SK-N-SH treated with all-trans-retinoic acid at 6 μM for 48 hours (cell line): ENCODE measurements around the gene DVL3.

ENCODE experiments used
- ARNTL ChIP-seq: fragments of 450-650 bp; formaldehyde crosslinking; IDR thresholded peaks from 2 replicates; pipeline ENCODE4 v1.5.0; 2020; ENCODE audit warnings: low read depth, mild to moderate bottlenecking, moderate library complexity, borderline replicate concordance
- TCF4 ChIP-seq: fragments of 250-450 bp; sonication (Bioruptor Pico); IDR thresholded peaks from 2 replicates; pipeline ENCODE4 v1.8.0; 2021; ENCODE audit warnings: mild to moderate bottlenecking, moderate library complexity, borderline replicate concordance
- ZFP30 ChIP-seq: fragments of 450-650 bp; formaldehyde crosslinking; IDR thresholded peaks from 2 replicates; pipeline ENCODE4 v1.5.0; 2022; ENCODE audit warnings: mild to moderate bottlenecking, moderate library complexity
- ZNF8 ChIP-seq: fragments of 450-650 bp; formaldehyde crosslinking; IDR thresholded peaks from 2 replicates; pipeline ENCODE4 v1.5.0; 2020; ENCODE audit warnings: mild to moderate bottlenecking, moderate library complexity
- TF ChIP-seq, protein P1 (sequence below): fragments of 250-450 bp; sonication (Bioruptor Pico); IDR thresholded peaks from 2 replicates; pipeline ENCODE4 v1.8.0; 2020; ENCODE audit warnings: mild to moderate bottlenecking, moderate library complexity, borderline replicate concordance
- TF ChIP-seq, protein P2 (sequence below): fragments of 250-450 bp; sonication (Bioruptor Pico); IDR thresholded peaks from 2 replicates; pipeline ENCODE4 v1.8.0; 2021; ENCODE audit warnings: low read depth, mild to moderate bottlenecking, moderate library complexity, borderline replicate concordance

DNA sequence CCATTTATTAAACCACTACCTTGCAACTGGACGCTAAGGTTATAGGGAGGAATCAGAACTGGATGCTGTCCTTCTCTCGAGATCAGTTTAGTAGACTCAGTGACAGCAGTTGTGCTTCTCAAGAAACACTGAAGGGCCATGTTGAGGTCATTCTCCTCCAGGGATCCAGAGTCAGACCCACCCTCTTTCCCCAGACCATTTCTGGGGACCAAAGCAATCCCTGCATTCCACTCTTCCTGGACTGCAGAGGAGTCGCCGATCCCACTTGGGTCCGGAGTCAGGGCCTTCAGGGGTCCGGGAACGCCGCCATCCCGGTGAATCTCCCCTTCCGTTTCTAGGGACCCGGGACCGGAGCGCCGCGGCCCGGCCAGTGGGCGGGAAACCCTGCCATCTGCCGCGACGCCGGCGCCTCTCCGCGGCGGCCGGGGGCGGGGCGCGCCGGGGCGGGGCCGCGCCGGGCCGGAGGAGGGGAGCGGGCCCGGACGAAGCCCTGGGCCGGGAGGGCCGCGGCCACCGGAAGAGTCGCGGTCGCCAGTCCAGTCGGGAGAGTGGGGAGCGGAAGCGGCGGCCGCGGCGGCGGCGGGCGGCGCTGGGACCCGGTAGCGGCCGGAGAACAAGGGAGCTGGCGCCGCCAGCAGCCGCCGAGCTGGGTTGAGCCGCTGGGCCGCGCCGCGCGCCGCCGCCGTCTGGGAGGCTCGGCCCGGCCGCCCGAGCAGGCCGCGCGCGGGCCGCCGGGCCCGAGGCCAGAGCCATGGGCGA is at the start of gene DVL3:
- TF ChIP-seq ARNTL (no peak), ZNF8 (CRISPR knock-in tag) (no peak), ZFP30 (CRISPR knock-in tag) (no peak), TCF4 (CRISPR knock-in tag) (no peak)
- TF ChIP-seq, protein P1, sequence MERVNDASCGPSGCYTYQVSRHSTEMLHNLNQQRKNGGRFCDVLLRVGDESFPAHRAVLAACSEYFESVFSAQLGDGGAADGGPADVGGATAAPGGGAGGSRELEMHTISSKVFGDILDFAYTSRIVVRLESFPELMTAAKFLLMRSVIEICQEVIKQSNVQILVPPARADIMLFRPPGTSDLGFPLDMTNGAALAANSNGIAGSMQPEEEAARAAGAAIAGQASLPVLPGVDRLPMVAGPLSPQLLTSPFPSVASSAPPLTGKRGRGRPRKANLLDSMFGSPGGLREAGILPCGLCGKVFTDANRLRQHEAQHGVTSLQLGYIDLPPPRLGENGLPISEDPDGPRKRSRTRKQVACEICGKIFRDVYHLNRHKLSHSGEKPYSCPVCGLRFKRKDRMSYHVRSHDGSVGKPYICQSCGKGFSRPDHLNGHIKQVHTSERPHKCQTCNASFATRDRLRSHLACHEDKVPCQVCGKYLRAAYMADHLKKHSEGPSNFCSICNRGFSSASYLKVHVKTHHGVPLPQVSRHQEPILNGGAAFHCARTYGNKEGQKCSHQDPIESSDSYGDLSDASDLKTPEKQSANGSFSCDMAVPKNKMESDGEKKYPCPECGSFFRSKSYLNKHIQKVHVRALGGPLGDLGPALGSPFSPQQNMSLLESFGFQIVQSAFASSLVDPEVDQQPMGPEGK, result no peak
- TF ChIP-seq, protein P2, sequence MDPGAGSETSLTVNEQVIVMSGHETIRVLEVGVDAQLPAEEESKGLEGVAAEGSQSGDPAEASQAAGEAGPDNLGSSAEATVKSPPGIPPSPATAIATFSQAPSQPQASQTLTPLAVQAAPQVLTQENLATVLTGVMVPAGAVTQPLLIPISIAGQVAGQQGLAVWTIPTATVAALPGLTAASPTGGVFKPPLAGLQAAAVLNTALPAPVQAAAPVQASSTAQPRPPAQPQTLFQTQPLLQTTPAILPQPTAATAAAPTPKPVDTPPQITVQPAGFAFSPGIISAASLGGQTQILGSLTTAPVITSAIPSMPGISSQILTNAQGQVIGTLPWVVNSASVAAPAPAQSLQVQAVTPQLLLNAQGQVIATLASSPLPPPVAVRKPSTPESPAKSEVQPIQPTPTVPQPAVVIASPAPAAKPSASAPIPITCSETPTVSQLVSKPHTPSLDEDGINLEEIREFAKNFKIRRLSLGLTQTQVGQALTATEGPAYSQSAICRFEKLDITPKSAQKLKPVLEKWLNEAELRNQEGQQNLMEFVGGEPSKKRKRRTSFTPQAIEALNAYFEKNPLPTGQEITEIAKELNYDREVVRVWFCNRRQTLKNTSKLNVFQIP (CRISPR knock-in tag), result no peak
